H9 (cell line): Measurements from ENCODE around the gene VPS13A. TPM values are rescaled to one million over a fixed set of nuclear protein-coding genes. Genes with fewer than 3 reads are reported as not detected.
A peak's percentile ranks its signal among the peaks of the same experiment; 100 is the strongest.

Experiments
- DNase-seq: peaks from one replicate; pipeline ENCODE4 v3.0.0-alpha.2; 2017
- H2AFZ ChIP-seq: one replicate; pipeline ENCODE4 v1.6.1; 2013; ENCODE audit warnings: mild to moderate bottlenecking, low read length, control low read depth, moderate library complexity
- H2AK5ac ChIP-seq: 2 replicates; pipeline ENCODE4 v1.6.1; 2013; ENCODE audit warnings: low read length, control low read depth, mixed read lengths; ENCODE audit not compliant: insufficient read length
- H2BK120ac ChIP-seq: one replicate; pipeline ENCODE4 v1.6.1; 2013; ENCODE audit warnings: low read depth, mild to moderate bottlenecking, low read length, control low read depth, inconsistent platforms; ENCODE audit not compliant: poor library complexity, severe bottlenecking
- H2BK12ac ChIP-seq: 2 replicates; pipeline ENCODE4 v1.6.1; 2013; ENCODE audit warnings: low read length, control low read depth, mixed read lengths, low read depth; ENCODE audit not compliant: insufficient read length
- H2BK15ac ChIP-seq: 2 replicates; pipeline ENCODE4 v1.6.1; 2013; ENCODE audit warnings: low read depth, low read length, control low read depth
- H2BK20ac ChIP-seq: one replicate; pipeline ENCODE4 v1.6.1; 2013; ENCODE audit warnings: low read depth, mild to moderate bottlenecking, low read length, control low read depth, inconsistent platforms; ENCODE audit not compliant: poor library complexity, severe bottlenecking
- H2BK5ac ChIP-seq: 2 replicates; pipeline ENCODE4 v1.6.1; 2013; ENCODE audit warnings: low read length, control low read depth, mixed read lengths; ENCODE audit not compliant: insufficient read length
- H3K14ac ChIP-seq: 2 replicates; pipeline ENCODE4 v1.6.1; 2013; ENCODE audit warnings: low read length, control low read depth; ENCODE audit not compliant: insufficient read depth
- H3K18ac ChIP-seq: 2 replicates; pipeline ENCODE4 v1.6.1; 2013; ENCODE audit warnings: low read depth, mild to moderate bottlenecking, mixed read lengths, low read length, control low read depth; ENCODE audit not compliant: insufficient read length
- H3K23ac ChIP-seq: 2 replicates; pipeline ENCODE4 v1.6.1; 2013; ENCODE audit warnings: low read length, control low read depth, mixed read lengths, low read depth; ENCODE audit not compliant: insufficient read length
- H3K23me2 ChIP-seq: 2 replicates; pipeline ENCODE4 v1.6.1; 2013; ENCODE audit warnings: low read depth, mild to moderate bottlenecking, mixed read lengths, low read length, control low read depth; ENCODE audit not compliant: insufficient read length, poor library complexity, severe bottlenecking
- H3K27ac ChIP-seq: 2 replicates; pipeline ENCODE4 v1.5.1; 2013; ENCODE audit warnings: low read length, control low read depth, mixed read lengths, low read depth; ENCODE audit not compliant: insufficient read length
- H3K27me3 ChIP-seq: 2 replicates; pipeline ENCODE4 v1.6.1; 2013; ENCODE audit warnings: low read length, control low read depth, inconsistent platforms; ENCODE audit not compliant: insufficient read depth
- H3K4ac ChIP-seq: 2 replicates; pipeline ENCODE4 v1.6.1; 2013; ENCODE audit warnings: low read depth, mild to moderate bottlenecking, control low read depth, inconsistent platforms, low read length, moderate library complexity
- H3K4me1 ChIP-seq: 2 replicates; pipeline ENCODE4 v1.6.1; 2013; ENCODE audit warnings: low read length, control low read depth, inconsistent platforms; ENCODE audit not compliant: insufficient read depth
- H3K4me2 ChIP-seq: 2 replicates; pipeline ENCODE4 v1.6.1; 2013; ENCODE audit warnings: low read length, control low read depth, mixed read lengths; ENCODE audit not compliant: insufficient read length, insufficient read depth
- H3K56ac ChIP-seq: 2 replicates; pipeline ENCODE4 v1.6.1; 2013; ENCODE audit warnings: low read depth, mild to moderate bottlenecking, mixed read lengths, low read length, control low read depth; ENCODE audit not compliant: insufficient read length
- H3K79me1 ChIP-seq: 2 replicates; pipeline ENCODE4 v1.6.1; 2013; ENCODE audit warnings: low read depth, mild to moderate bottlenecking, moderate library complexity, low read length, control low read depth, inconsistent platforms; ENCODE audit not compliant: insufficient read depth, poor library complexity, severe bottlenecking
- H3K79me2 ChIP-seq: 2 replicates; pipeline ENCODE4 v1.6.1; 2013; ENCODE audit warnings: low read length, control low read depth, inconsistent platforms; ENCODE audit not compliant: insufficient read depth
- H3K9ac ChIP-seq: 2 replicates; pipeline ENCODE4 v1.6.1; 2013; ENCODE audit warnings: low read length, control low read depth, mixed read lengths; ENCODE audit not compliant: insufficient read length; ENCODE audit errors: extremely low read depth
- H3K9me3 ChIP-seq: one replicate; pipeline ENCODE4 v1.6.1; 2013; ENCODE audit warnings: low read depth, low read length, inconsistent platforms; ENCODE audit not compliant: control insufficient read depth
- H3T11ph ChIP-seq: one replicate; pipeline ENCODE4 v1.6.1; 2013; ENCODE audit warnings: mild to moderate bottlenecking, low read length, control low read depth, inconsistent platforms
- H4K20me1 ChIP-seq: one replicate; pipeline ENCODE4 v1.6.1; 2013; ENCODE audit not compliant: control insufficient read depth, insufficient read length, insufficient read depth
- H4K5ac ChIP-seq: 2 replicates; pipeline ENCODE4 v1.6.1; 2013; ENCODE audit warnings: low read depth, mild to moderate bottlenecking, mixed read lengths, low read length, control low read depth; ENCODE audit not compliant: insufficient read length
- H4K8ac ChIP-seq: replicated peaks from 2 replicates; pipeline ENCODE4 v1.6.1; 2013; ENCODE audit warnings: low read length, control low read depth, mixed read lengths, low read depth; ENCODE audit not compliant: insufficient read length
- H4K91ac ChIP-seq: 2 replicates; pipeline ENCODE4 v1.6.1; 2013; ENCODE audit warnings: low read depth, mild to moderate bottlenecking, moderate library complexity, mixed read lengths, low read length, control low read depth; ENCODE audit not compliant: insufficient read length
- H3K27ac Mint-ChIP-seq, 3 experiments: 2 replicates in 2 of 3; 3 replicates in 1 of 3; pipeline ENCODE4 v1.8.0; 2020 to 2021; ENCODE audit warnings: mixed read lengths in 3 of 3, mild to moderate bottlenecking in 1 of 3, moderate library complexity in 1 of 3
- H3K27me3 Mint-ChIP-seq: 2 replicates; pipeline ENCODE4 v1.8.0; 2021; ENCODE audit warnings: low read depth, mild to moderate bottlenecking, moderate library complexity, mixed read lengths
- H3K36me3 Mint-ChIP-seq, 3 experiments: 2 replicates in 2 of 3; 3 replicates in 1 of 3; pipeline ENCODE4 v1.8.0; 2020 to 2021; ENCODE audit warnings: low read depth in 3 of 3, mixed read lengths in 3 of 3; ENCODE audit not compliant: insufficient read depth in 1 of 3
- H3K4me1 Mint-ChIP-seq, 2 experiments: 2 replicates each; pipeline ENCODE4 v1.8.0; 2020; ENCODE audit warnings: mixed read lengths in 2 of 2
- H3K4me3 Mint-ChIP-seq, 2 experiments: 2 replicates in 1 of 2; 3 replicates in 1 of 2; pipeline ENCODE4 v1.8.0; 2020 to 2021; ENCODE audit warnings: mild to moderate bottlenecking in 2 of 2, mixed read lengths in 2 of 2, moderate library complexity in 1 of 2
- H3K9me3 Mint-ChIP-seq, 2 experiments: 2 replicates in 1 of 2; 3 replicates in 1 of 2; pipeline ENCODE4 v1.8.0; 2020; ENCODE audit warnings: mild to moderate bottlenecking in 2 of 2, mixed read lengths in 2 of 2, moderate library complexity in 1 of 2
- CTCF ChIP-seq: fragments of 200-600 bp; sonication (generic); conservative IDR thresholded peaks from 3 replicates; pipeline ENCODE4 v1.8.0; 2021; ENCODE audit warnings: antibody characterized with exemption, mild to moderate bottlenecking
- WGBS: extraction: QIAGEN DNeasy Blood & Tissue Kit; methylation state at CpG from one replicate; pipeline ENCODE4 v1.1.7; 2013; ENCODE audit warnings: missing lambda C conversion rate, low lambda C conversion rate, mixed read lengths; ENCODE audit not compliant: insufficient read length; ENCODE audit errors: extremely low coverage; 5-methylcytosine and 5-hydroxymethylcytosine counted together
- total RNA-seq: library from RNA; stranded (reverse); gene quantifications from 2 replicates; pipeline ENCODE4 v1.2.1, GENCODE V29; 2021

Gene VPS13A
- total RNA-seq, 1 experiment from 2014 or later, result 34.0 TPM

GRCh38 chr9:77417566-77417965 is 240.2 kb downstream of the VPS13A start:
- H3K79me1 ChIP-seq, result no peaks in the 10 kb centered on the region
- no peaks in the 10 kb centered on the region for H3K23me2 ChIP-seq
- H4K5ac ChIP-seq, result no peak overlapping the region
- Mint-ChIP-seq H3K9me3 (no peaks in the 10 kb centered on the region; a peak in 1 of 5 replicates), H3K4me1 (no peaks in the 10 kb centered on the region; a peak in 1 of 4 replicates), H3K36me3 (peaks cover 0 to 5% (median 0%) of the 10 kb centered on the region in 3 experiments; a peak in 3 of 7 replicates), H3K27ac (peak overlapping the region; percentile 15 to 46 (median 41); a peak in 3 of 7 replicates), H3K4me3 (no peak overlapping the region), H3K27me3 (no peaks in the 10 kb centered on the region)
- no peak overlapping the region for H3T11ph ChIP-seq
- no peak overlapping the region for H2BK15ac ChIP-seq
- no peak overlapping the region for H2AFZ ChIP-seq
- no peak overlapping the region for H2BK120ac ChIP-seq
- no peak overlapping the region for H3K18ac ChIP-seq
- H3K79me2 ChIP-seq, result no peaks in the 10 kb centered on the region
- no peak for DNase-seq
- TF ChIP-seq CTCF, result no peak
- H3K23ac ChIP-seq, result no peak overlapping the region
- H2BK12ac ChIP-seq, result no peak overlapping the region
- H2AK5ac ChIP-seq, result no peak overlapping the region
- no peak overlapping the region for H3K56ac ChIP-seq
- no peaks in the 10 kb centered on the region for H3K4me1 ChIP-seq
- H2BK5ac ChIP-seq, result no peak overlapping the region
- H3K27me3 ChIP-seq, result no peaks in the 10 kb centered on the region
- no peak overlapping the region for H2BK20ac ChIP-seq
- H3K4ac ChIP-seq, result no peak overlapping the region
- H4K8ac ChIP-seq, result no peak overlapping the region
- H3K27ac ChIP-seq, result peak overlapping the region; percentile 11
- no peaks in the 10 kb centered on the region for H4K20me1 ChIP-seq
- H4K91ac ChIP-seq, result no peak overlapping the region
- H3K9ac ChIP-seq, result no peak overlapping the region
- no peaks in the 10 kb centered on the region for H3K9me3 ChIP-seq
- no peak overlapping the region for H3K4me2 ChIP-seq
- no CpG with 5 or more reads among the region's 5 CpGs for WGBS
- no peak overlapping the region for H3K14ac ChIP-seq
